H1 (cell line): ENCODE data around the gene CSNK2A3. TPM values are rescaled to one million over a fixed set of nuclear protein-coding genes. Genes with fewer than 3 reads are reported as not detected.

Experiments used
- CTCF ChIA-PET: fragments of 300-600 bp; sonication (Branson Sonifier 250); formaldehyde crosslinking; loops from one replicate; lab custom pipeline; 2021; ENCODE audit not compliant: partially characterized antibody; lab: Charles Lee
- POLR2A ChIA-PET: fragments of 300-600 bp; sonication (Branson Sonifier 250); formaldehyde crosslinking; loops from one replicate; lab custom pipeline; 2021; ENCODE audit warnings: inconsistent platforms; ENCODE audit not compliant: partially characterized antibody; lab: Charles Lee
- DNase-seq, 2 experiments: peaks; one replicate each; pipeline versions ENCODE4 v3.0.0 to v3.0.0-alpha.2; 2010 to 2022; ENCODE audit warnings: low spot score in 2 of 2, low read depth in 1 of 2, mixed read lengths in 1 of 2
- FAIRE-seq: peaks from 2 replicates; lab custom pipeline; 2011; peaks lifted over from hg19 to GRCh38; lab: Jason Lieb, UNC
- H2AFZ ChIP-seq: 2 replicates; pipeline ENCODE4 v1.8.1; 2012; ENCODE audit warnings: low read length, inconsistent platforms
- H2AK5ac ChIP-seq: 2 replicates; pipeline ENCODE4 v1.6.1; 2013; ENCODE audit warnings: low read depth, low read length
- H2BK120ac ChIP-seq: replicated peaks from 2 replicates; pipeline ENCODE3; 2013; ENCODE audit warnings: low read depth, low read length, inconsistent platforms
- H2BK12ac ChIP-seq: 2 replicates; pipeline ENCODE4 v1.6.1; 2013; ENCODE audit warnings: low read depth, low read length
- H2BK15ac ChIP-seq: 2 replicates; pipeline ENCODE4 v1.6.1; 2013; ENCODE audit warnings: low read length
- H2BK20ac ChIP-seq: 2 replicates; pipeline ENCODE4 v1.6.1; 2013; ENCODE audit warnings: low read length
- H2BK5ac ChIP-seq: 2 replicates; pipeline ENCODE4 v1.6.1; 2013; ENCODE audit warnings: low read depth, low read length
- H3K14ac ChIP-seq: 2 replicates; pipeline ENCODE4 v1.6.1; 2013; ENCODE audit warnings: inconsistent platforms; ENCODE audit not compliant: insufficient read length
- H3K18ac ChIP-seq: 2 replicates; pipeline ENCODE4 v1.6.1; 2013; ENCODE audit warnings: low read length; ENCODE audit errors: extremely low read depth
- H3K23ac ChIP-seq: 2 replicates; pipeline ENCODE4 v1.6.1; 2013; ENCODE audit warnings: inconsistent platforms; ENCODE audit not compliant: insufficient read length
- H3K23me2 ChIP-seq: 2 replicates; pipeline ENCODE4 v1.6.1; 2013; ENCODE audit warnings: low read depth, low read length
- H3K27ac ChIP-seq: 2 replicates; pipeline ENCODE4 v1.6.1; 2011; ENCODE audit warnings: low read depth, low read length, inconsistent platforms
- H3K27me3 ChIP-seq, 4 experiments: replicated peaks in 1 of 4; 1 replicate in 1 of 4; 2 replicates in 3 of 4; pipeline versions ENCODE4 v1.6.1 to v1.8.1; 2011 to 2013; ENCODE audit warnings: low read length in 3 of 4, mild to moderate bottlenecking in 3 of 4, inconsistent platforms in 2 of 4, mixed read lengths in 2 of 4, moderate library complexity in 1 of 4; ENCODE audit not compliant: control insufficient read depth in 3 of 4, insufficient read depth in 3 of 4; ENCODE audit errors: extremely low read depth in 1 of 4
- H3K36me3 ChIP-seq, 4 experiments: 2 replicates each; pipeline versions ENCODE4 v1.6.1 to v1.8.1; 2011 to 2013; ENCODE audit warnings: mild to moderate bottlenecking in 4 of 4, low read length in 3 of 4, moderate library complexity in 2 of 4, control low read depth in 1 of 4, inconsistent platforms in 1 of 4; ENCODE audit not compliant: insufficient read depth in 4 of 4, control insufficient read depth in 2 of 4
- H3K4ac ChIP-seq: replicated peaks from 2 replicates; pipeline ENCODE3; 2013; ENCODE audit warnings: low read length, low read depth, mixed read lengths, inconsistent platforms; ENCODE audit not compliant: insufficient read length
- H3K4me1 ChIP-seq, 4 experiments: replicated peaks in 1 of 4; 1 replicate in 1 of 4; 2 replicates in 3 of 4; pipeline versions ENCODE4 v1.6.1 to v1.8.1; 2011 to 2013; ENCODE audit warnings: low read length in 3 of 4, inconsistent platforms in 2 of 4, mixed read lengths in 1 of 4; ENCODE audit not compliant: insufficient read depth in 4 of 4, control insufficient read depth in 3 of 4
- H3K4me2 ChIP-seq, 2 experiments: 2 replicates each; pipeline versions ENCODE4 v1.6.1 to v1.8.1; 2011 to 2013; ENCODE audit warnings: low read depth in 2 of 2, low read length in 2 of 2, control low read depth in 1 of 2, inconsistent platforms in 1 of 2, mild to moderate bottlenecking in 1 of 2; ENCODE audit not compliant: insufficient read depth in 1 of 2
- H3K4me3 ChIP-seq, 4 experiments: fragments of 200-600, 300-600 bp in 1 of 4; sonication (generic), shearing (Covaris generic), sonication (Bioruptor Twin) in 1 of 4; 2 replicates each; pipeline versions ENCODE4 v1.5.1 to v1.8.1; 2011 to 2016; ENCODE audit warnings: low read length in 4 of 4, low read depth in 3 of 4, control low read depth in 2 of 4, inconsistent platforms in 2 of 4, mild to moderate bottlenecking in 2 of 4, mixed read lengths in 1 of 4, moderate library complexity in 1 of 4; ENCODE audit not compliant: insufficient read depth in 2 of 4; ENCODE audit errors: extremely low read depth in 1 of 4
- H3K56ac ChIP-seq: replicated peaks from 2 replicates; pipeline ENCODE3; 2013; ENCODE audit warnings: low read depth, mild to moderate bottlenecking, mixed read lengths, low read length, inconsistent platforms; ENCODE audit not compliant: insufficient read length
- H3K79me1 ChIP-seq: 2 replicates; pipeline ENCODE4 v1.6.1; 2013; ENCODE audit warnings: low read depth, low read length, control low read depth
- H3K79me2 ChIP-seq, 2 experiments: 2 replicates each; pipeline versions ENCODE4 v1.6.1 to v1.8.1; 2012 to 2013; ENCODE audit warnings: low read length in 2 of 2, mild to moderate bottlenecking in 2 of 2, inconsistent platforms in 1 of 2; ENCODE audit not compliant: insufficient read depth in 2 of 2, control insufficient read depth in 1 of 2
- H3K9ac ChIP-seq, 4 experiments: replicated peaks in 1 of 4; 1 replicate in 1 of 4; 2 replicates in 3 of 4; pipeline versions ENCODE4 v1.6.1 to v1.8.1; 2011 to 2013; ENCODE audit warnings: low read depth in 3 of 4, low read length in 3 of 4, control low read depth in 2 of 4, mild to moderate bottlenecking in 2 of 4, moderate library complexity in 2 of 4, inconsistent platforms in 1 of 4; ENCODE audit errors: extremely low read depth in 1 of 4
- H3K9me3 ChIP-seq, 2 experiments: 2 replicates each; pipeline versions ENCODE4 v1.6.1 to v1.8.1; 2012 to 2013; ENCODE audit warnings: mild to moderate bottlenecking in 2 of 2, moderate library complexity in 2 of 2, control low read depth in 1 of 2, inconsistent platforms in 1 of 2, low read depth in 1 of 2, low read length in 1 of 2, mixed read lengths in 1 of 2; ENCODE audit not compliant: insufficient read depth in 2 of 2
- H4K20me1 ChIP-seq, 2 experiments: replicated peaks in 1 of 2; 2 replicates each; pipeline versions ENCODE3 to v1.8.1; 2011 to 2013; ENCODE audit warnings: inconsistent platforms in 2 of 2, low read length in 2 of 2, mild to moderate bottlenecking in 1 of 2; ENCODE audit not compliant: insufficient read depth in 2 of 2, control insufficient read depth in 1 of 2
- H4K5ac ChIP-seq: 2 replicates; pipeline ENCODE4 v1.6.1; 2013; ENCODE audit warnings: low read length, low read depth, mixed read lengths, inconsistent platforms; ENCODE audit not compliant: insufficient read length
- H4K8ac ChIP-seq: 2 replicates; pipeline ENCODE4 v1.8.0; 2013; ENCODE audit warnings: mild to moderate bottlenecking, moderate library complexity, low read length, inconsistent platforms; ENCODE audit not compliant: insufficient read depth; ENCODE audit errors: extremely low read depth
- H4K91ac ChIP-seq: replicated peaks from 2 replicates; pipeline ENCODE3; 2013; ENCODE audit warnings: low read length, mixed read lengths, inconsistent platforms; ENCODE audit not compliant: insufficient read length
- CBX8 ChIP-seq: fragments of 300-800, 300-1000 bp; sonication (generic); IDR thresholded peaks from 2 replicates; pipeline ENCODE4 v1.7.1; 2016; ENCODE audit warnings: low read depth, low read length, borderline replicate concordance
- CHD1 ChIP-seq: IDR thresholded peaks from 2 replicates; pipeline ENCODE4 v1.6.1; 2012; ENCODE audit warnings: low read depth, low read length, improper control_type of control experiment
- CREB1 ChIP-seq: IDR thresholded peaks from 2 replicates; pipeline ENCODE4 v1.6.1; 2012; ENCODE audit warnings: inconsistent platforms
- JUN ChIP-seq: IDR thresholded peaks from 2 replicates; pipeline ENCODE4 v1.6.1; 2011; ENCODE audit warnings: low read depth, mild to moderate bottlenecking, improper control_type of control experiment, low read length
- JUND ChIP-seq: IDR thresholded peaks from 2 replicates; pipeline ENCODE4 v1.6.1; 2011; ENCODE audit warnings: mild to moderate bottlenecking, improper control_type of control experiment, low read length
- POLR2A ChIP-seq, 2 experiments: IDR thresholded peaks; 1 replicate in 1 of 2; 2 replicates in 1 of 2; pipeline ENCODE4 v1.6.1; 2011; ENCODE audit warnings: low read depth in 2 of 2, low read length in 2 of 2, mild to moderate bottlenecking in 2 of 2; ENCODE audit errors: control extremely low read depth in 1 of 2
- POU5F1 ChIP-seq: IDR thresholded peaks from 2 replicates; pipeline ENCODE4 v1.6.1; 2011; ENCODE audit warnings: low read depth, mild to moderate bottlenecking, low read length, moderate library complexity
- RAD21 ChIP-seq, 2 experiments: IDR thresholded peaks in 1 of 2; conservative IDR thresholded peaks in 1 of 2; 2 replicates each; pipeline ENCODE4 v1.6.1; 2011; ENCODE audit warnings: low read depth in 2 of 2, low read length in 2 of 2, improper control_type of control experiment in 1 of 2, inconsistent platforms in 1 of 2, mild to moderate bottlenecking in 1 of 2, moderate library complexity in 1 of 2
- SIX5 ChIP-seq: IDR thresholded peaks from 2 replicates; pipeline ENCODE4 v1.6.1; 2011; ENCODE audit warnings: mild to moderate bottlenecking, low read depth, low read length
- SP4 ChIP-seq: IDR thresholded peaks from 2 replicates; pipeline ENCODE4 v1.6.1; 2012; ENCODE audit warnings: low read length, inconsistent platforms
- TBP ChIP-seq: IDR thresholded peaks from 2 replicates; pipeline ENCODE4 v1.6.1; 2011; ENCODE audit warnings: low read depth, low read length, improper control_type of control experiment
- TCF12 ChIP-seq: IDR thresholded peaks from 2 replicates; pipeline ENCODE4 v1.6.1; 2011; ENCODE audit warnings: low read depth, mild to moderate bottlenecking, low read length
- WGBS, 2 experiments: shearing (Covaris generic) in 1 of 2; methylation state at CpG; one replicate each; pipeline versions ENCODE4 v1.1.6 to v1.1.7; 2013 to 2015; ENCODE audit warnings: low lambda C conversion rate in 2 of 2, mixed read lengths in 2 of 2, inconsistent platforms in 1 of 2, low coverage in 1 of 2, missing lambda C conversion rate in 1 of 2; ENCODE audit not compliant: insufficient replicate concordance in 2 of 2, insufficient coverage in 1 of 2, insufficient read length in 1 of 2; ENCODE audit errors: extremely low coverage in 1 of 2, missing lambda C conversion rate in 1 of 2; 5-methylcytosine and 5-hydroxymethylcytosine counted together
- polyA plus RNA-seq, 7 experiments: library from polyadenylated mRNA; depleted of rRNA in 3 of 7; stranded (reverse) in 5 of 7; unstranded in 2 of 7; fragments of >200 nt in 5 of 7; fragments of 200-250 nt in 2 of 7; gene quantifications; 1 replicate in 5 of 7; 2 replicates in 1 of 7; 4 replicates in 1 of 7; pipeline versions ENCODE4 v1.2.1 to v1.2.3, GENCODE V29; 2011 to 2013; ENCODE audit warnings: missing spikeins in 2 of 7, mixed read lengths in 2 of 7
- total RNA-seq: library from RNA; stranded (reverse); fragmentation: NEBNext Ultra II Directional; extraction: Animal tissue kit (Norgen Biotek cat#: 25700); gene quantifications from 2 replicates; pipeline ENCODE4 v1.2.1, GENCODE V29; 2021
- TF ChIP-seq, protein P1 (sequence below): IDR thresholded peaks from 2 replicates; pipeline ENCODE4 v1.6.1; 2012; ENCODE audit warnings: inconsistent platforms
- TF ChIP-seq, protein P2 (sequence below): IDR thresholded peaks from 2 replicates; pipeline ENCODE4 v1.6.1; 2011; ENCODE audit warnings: low read length, improper control_type of control experiment

The CSNK2A3 gene
- total and polyA plus RNA-seq, 2 of the 8 experiments (the other 6 are each of a cell fraction or from before 2014, with no cell fraction given), result 0.69 to 1.0 TPM

DNA sequence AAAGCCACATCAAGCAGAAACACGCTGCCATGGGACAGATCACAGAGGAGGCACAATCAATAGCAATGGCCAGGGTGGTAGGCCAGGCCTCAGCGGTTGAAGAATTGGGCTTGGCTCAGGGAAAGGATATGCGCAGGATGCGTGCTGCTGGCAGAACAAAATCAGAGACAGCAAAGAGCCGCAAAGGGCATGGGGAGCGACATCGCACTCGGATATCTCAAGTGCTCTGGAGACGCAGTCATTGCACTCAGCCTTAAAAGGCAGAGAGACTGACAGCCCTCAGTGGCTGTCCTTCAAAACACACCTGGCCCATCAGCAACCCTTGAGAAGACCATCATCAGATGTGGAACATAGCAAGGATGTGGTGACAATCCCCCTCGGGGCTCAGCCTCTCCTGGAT, 50.5 kb downstream of the CSNK2A3 start:
- Histone ChIP-seq H4K5ac (no peak overlapping the region), H4K91ac (no peak overlapping the region), H3K4me1 (no peaks in the 10 kb centered on the region), H3K14ac (no peak overlapping the region), H2AFZ (no peak overlapping the region), H2BK15ac (no peak overlapping the region), H3K9me3 (no peaks in the 10 kb centered on the region), H2AK5ac (no peak overlapping the region), H2BK120ac (no peak overlapping the region), H3K9ac (no peak overlapping the region), H3K56ac (no peak overlapping the region), H3K4me3 (no peak overlapping the region), H2BK20ac (no peak overlapping the region), H3K27me3 (no peaks in the 10 kb centered on the region), H4K20me1 (no peaks in the 10 kb centered on the region), H3K79me2 (no peaks in the 10 kb centered on the region), H4K8ac (no peak overlapping the region), H3K27ac (no peak overlapping the region), H3K23me2 (no peaks in the 10 kb centered on the region), H3K23ac (no peak overlapping the region), H3K36me3 (no peaks in the 10 kb centered on the region), H3K4ac (no peak overlapping the region), H3K18ac (no peak overlapping the region), H3K4me2 (no peak overlapping the region), H2BK5ac (no peak overlapping the region), H2BK12ac (no peak overlapping the region), H3K79me1 (no peaks in the 10 kb centered on the region)
- POLR2A ChIA-PET, result interaction anchor here (1.0 kb wide), 1 partner anchor 493 kb away, joined by 3 read pairs; the partner anchor contains the start of gene EIF4G2
- FAIRE-seq (no peak), DNase-seq (no peak)
- CTCF ChIA-PET, result interaction anchor here (1.0 to 2.7 kb wide), 3 partner anchors 12 to 273 kb away, joined by 3 to 12 read pairs (median 3); no protein-coding TSS in a partner anchor
- 92% methylated on average over 10 of the region's 10 CpGs; no CpG with 5 or more reads in 1 of the 2 experiments for WGBS, 2 experiments
- TF ChIP-seq, protein P1, sequence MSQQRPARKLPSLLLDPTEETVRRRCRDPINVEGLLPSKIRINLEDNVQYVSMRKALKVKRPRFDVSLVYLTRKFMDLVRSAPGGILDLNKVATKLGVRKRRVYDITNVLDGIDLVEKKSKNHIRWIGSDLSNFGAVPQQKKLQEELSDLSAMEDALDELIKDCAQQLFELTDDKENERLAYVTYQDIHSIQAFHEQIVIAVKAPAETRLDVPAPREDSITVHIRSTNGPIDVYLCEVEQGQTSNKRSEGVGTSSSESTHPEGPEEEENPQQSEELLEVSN, result no peak
- TF ChIP-seq, protein P2, sequence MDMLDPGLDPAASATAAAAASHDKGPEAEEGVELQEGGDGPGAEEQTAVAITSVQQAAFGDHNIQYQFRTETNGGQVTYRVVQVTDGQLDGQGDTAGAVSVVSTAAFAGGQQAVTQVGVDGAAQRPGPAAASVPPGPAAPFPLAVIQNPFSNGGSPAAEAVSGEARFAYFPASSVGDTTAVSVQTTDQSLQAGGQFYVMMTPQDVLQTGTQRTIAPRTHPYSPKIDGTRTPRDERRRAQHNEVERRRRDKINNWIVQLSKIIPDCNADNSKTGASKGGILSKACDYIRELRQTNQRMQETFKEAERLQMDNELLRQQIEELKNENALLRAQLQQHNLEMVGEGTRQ, result no peak
- TF ChIP-seq CBX8 (no peak), POLR2A (IDR thresholded peaks at IDR 0.05; ENCODE audit: control extremely low read depth in 1 of 2, low read depth in 2 of 2, low read length in 2 of 2) (no peak), SP4 (no peak), CHD1 (no peak), JUND (no peak), TBP (no peak), JUN (no peak), TCF12 (no peak), CREB1 (no peak), POU5F1 (no peak), RAD21 (IDR thresholded peaks at IDR 0.05 in 1 of 2, conservative IDR thresholded peaks at IDR 0.05 in 1 of 2; ENCODE audit: low read depth in 2 of 2, low read length in 2 of 2) (no peak), SIX5 (no peak)
